ENCODE results near the gene BUD31.
"Not testable (repeated sequence)": the region's sequence is repeated elsewhere in the genome, so short reads cannot be mapped to it uniquely, and the experiment has no call there.

BUD31 gene

DNA sequence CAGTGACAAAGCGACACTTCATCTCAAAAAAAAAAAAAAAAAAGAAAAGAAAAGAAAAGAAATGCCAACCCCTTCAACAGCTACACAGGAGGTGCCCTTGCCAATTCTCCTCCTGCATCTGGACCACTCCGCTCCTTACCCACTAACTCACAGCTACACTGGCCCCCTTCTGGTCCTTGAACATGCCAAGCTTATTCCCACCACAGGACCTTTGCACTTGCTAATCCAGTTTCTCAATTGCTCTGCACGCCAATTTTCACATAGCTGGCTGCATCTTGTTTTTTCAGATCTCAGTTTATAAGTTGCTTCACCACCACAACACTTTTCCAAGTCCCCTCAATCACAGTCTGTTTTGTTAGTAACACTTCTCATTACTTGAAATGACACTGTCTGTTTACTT lies 5.9 kb upstream of the BUD31 start:
- DNase-seq = no peak

DNA sequence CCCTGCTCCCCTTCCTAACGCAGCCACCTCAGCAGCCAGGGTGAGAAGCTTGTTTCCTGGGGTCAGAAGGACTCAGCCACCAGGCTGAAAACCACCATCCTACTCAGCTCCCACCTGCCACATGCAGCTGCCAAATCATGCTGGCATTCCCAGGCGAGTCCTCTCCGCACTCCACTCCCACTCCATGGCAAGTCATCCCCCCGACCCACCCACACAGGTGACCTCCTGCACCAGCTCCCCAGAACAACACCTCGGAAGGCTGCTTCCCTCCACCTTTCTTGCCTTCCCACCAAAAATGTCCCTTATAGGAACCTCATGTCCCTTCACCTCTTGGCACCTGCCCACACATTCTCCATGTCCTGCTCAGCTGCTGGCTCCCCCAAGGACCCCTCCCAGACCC lies 5.0 kb upstream of the BUD31 start:
- no peak for DNase-seq

- no peak for DNase-seq
Observed at GRCh38 chr7:99404235-99404976, 4.4 kb upstream of the BUD31 start.

DNA sequence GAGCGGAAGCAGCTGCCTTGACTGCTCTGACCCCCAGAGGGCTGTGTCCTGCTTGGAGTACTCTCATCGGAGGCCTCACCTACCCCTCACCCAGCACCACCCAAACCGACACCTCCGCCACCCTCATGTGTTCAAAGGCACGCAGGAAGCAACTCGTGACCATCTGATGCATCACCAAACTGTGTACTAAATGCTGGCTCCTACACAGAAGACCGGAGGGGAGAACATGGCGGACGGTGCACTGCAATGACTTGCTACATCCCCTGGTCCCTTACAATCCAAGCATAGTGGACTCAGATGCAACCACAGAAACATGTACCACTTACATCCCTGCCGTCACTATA lies 3.8 kb upstream of the BUD31 start:
- DNase-seq = no peak

DNA sequence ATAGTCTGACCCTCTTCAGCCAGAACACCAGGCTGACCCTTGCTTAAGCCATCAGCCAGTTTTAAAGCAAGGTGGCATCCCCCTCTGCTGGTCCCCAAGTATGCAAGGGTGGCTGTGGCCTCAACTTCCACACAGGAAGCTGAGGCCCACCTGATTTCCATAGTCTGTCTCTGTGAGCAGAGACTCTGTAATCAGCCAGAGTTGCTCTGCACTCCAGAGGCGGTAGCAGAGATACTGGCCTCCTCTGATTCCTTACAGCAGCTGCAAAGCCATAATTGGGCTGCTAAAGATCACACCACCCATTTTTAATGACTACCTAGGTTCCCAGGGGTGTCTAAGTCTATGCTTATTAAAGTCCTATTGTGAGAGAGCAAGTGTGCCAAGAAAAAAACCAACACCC lies 2.2 kb upstream of the BUD31 start:
- DNase-seq = no peak

GRCh38 chr7:99407872-99408378 lies 844 bp upstream of the BUD31 start:
- DNase-seq = peak; percentile 20

DNA sequence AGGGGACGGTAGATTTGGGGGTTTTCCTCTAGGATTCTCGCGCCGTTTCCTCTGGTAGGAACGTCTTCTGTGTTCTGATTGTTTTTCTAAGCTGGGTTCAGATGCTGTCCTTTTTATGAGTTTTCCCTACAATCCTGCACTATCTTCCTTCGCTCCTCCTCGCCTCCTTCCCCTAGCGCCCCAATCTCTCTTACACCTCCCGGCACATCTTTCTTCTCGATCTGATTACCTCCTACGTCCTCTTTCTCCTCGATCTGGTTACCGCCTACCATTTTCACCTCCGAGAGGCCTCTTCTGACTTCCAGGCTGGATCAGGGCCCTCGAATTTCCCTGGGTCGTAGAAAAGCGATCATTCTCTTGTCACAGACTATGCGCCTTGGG lies 413 bp downstream of the BUD31 start:
- no peak for DNase-seq

DNA sequence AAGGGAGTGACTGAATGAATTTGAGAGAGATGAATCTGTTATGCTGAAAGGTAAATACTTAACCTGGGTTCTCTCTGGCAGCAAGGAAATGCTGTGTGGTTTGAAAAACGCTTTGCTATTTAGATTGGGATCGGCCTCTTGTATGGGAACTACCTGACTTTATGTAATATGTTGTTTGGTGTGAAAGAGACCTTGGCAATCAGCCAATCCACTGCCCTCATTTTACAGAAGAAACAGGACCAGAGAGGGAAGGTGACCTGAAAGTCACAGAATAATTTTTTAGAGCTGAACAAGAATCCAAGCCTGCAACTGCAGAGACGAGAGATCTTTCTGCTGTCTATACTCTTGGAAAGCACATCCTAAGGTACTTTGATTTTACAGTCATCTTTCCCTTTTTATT lies 1.0 kb downstream of the BUD31 start:
- peak; percentile 10 for DNase-seq

DNA sequence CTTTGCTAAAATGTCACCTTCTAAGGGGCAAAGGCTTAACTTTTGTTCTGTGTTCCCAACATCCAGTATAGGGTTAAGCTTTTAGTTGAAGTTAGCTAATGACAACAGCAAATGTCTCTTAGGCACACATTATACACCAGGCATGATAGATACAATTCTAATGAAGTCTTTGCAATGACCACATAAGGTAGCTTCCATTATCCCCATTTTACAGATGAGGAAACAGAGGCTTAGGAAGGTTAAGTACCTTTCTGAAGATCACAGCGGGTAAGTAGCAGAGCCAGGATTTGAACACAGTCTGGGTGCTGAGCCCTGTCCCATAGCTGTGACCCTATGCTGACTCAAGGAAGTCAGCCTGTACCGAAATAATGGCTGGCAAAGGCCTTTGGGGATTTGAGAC lies 1.9 kb downstream of the BUD31 start:
- no peak for DNase-seq

DNA sequence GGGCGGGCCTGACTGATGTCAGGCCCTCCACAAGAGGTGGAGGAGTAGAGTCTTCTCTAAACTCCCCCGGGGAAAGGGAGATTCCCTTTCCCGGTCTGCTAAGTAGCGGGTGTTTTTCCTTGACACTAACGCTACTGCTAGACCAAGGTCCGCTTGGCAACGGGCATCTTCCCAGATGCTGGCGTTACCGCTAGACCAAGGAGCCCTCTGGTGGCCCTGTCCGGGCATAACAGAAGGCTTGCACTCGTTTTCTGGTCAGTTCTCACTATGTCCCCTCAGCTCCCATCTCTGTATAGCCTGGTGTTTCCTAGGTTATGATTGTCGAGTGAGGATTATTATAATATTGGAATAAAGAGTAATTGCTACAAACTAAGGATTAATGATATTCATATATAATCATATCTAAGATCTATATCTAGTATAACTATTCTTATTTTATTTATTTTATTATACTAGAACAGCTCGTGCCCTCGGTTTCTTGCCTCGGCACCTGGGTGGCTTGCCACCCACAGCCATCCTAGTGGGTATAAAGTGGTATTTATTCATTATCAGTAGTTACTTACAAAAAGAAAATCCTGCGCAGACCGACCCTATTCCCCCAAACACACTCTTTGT lies 6.9 kb downstream of the BUD31 start:
- not testable (repeated sequence) for DNase-seq

DNA sequence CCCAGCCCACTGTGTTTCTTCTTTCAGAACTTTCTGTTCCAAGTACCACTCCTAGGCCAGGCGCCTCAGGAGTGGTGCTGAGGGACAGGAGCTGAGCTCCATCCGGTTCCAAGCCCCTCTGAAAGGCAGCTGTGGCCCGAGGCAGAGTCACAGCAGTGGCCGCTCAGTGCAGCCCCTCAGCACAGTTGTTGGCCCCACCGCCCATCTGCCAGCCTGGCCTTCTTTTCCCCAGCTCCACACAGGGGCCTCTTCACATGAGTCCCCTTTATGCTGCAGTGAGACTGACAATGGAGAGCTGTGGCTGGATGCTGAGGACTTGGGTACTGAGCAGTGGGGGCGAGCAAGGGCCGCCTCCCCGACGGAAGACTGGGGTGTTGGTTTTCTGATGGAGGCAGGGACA lies 9.5 kb downstream of the BUD31 start:
- no peak for DNase-seq

DNA sequence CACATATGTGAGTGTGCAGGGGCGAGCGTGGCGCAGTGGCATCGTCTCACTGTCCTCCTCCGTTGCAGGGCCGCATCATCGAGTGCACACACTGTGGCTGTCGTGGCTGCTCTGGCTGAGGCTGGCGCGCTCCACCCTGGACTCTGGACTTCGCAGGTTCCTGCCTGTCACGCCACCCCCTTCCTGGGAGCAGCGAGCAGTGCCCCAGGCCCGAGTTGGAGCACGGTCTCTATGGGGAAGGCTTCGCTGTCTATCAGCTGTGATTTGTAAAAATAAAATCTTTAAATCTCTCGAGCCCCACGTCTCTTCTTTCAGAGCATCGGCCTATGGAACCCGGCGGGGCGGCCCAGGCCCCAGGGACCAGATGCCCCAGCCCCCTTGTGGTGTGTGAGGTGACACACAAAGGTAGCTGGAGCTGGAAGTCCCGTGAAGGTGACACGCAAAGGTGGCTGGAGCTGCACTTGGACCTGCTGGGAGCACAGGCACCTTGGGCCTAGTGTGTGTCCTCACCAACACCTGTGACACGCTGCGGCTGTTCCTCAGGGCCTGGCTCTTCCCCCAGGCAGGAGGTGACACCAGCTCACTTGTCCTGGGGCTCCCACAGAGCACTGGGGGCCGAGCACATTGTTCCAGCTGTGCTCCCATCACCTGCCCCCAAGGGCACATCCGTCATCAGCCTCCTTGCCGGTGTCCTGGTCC lies 10.7 kb downstream of the BUD31 start:
- no peak for DNase-seq

- no peak for DNase-seq
Observed at GRCh38 chr7:99420213-99420612, 11.4 kb downstream of the BUD31 start.

GRCh38 chr7:99420986-99421385 lies 12.2 kb downstream of the BUD31 start:
- DNase-seq = no peak

DNA sequence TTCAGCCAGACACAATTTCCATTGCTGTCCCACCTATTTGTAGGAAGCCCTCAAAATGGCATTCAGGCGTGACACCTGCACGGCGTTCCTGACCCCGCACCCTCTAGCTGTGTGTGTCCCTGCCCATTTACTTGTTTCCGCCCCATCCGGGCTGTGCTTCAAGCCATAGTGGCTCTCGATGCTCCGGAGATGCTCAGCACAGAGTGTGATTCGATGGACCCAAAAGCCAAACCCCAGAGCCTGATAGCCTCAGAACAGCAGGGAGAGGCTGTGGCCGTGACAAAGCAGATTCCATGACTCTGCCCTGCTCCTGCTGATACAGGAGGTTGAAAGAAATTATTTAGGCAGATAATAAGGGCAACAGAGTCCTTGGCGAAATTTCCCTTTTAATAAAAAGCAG lies 13.4 kb downstream of the BUD31 start:
- DNase-seq = peak; percentile 65

DNA sequence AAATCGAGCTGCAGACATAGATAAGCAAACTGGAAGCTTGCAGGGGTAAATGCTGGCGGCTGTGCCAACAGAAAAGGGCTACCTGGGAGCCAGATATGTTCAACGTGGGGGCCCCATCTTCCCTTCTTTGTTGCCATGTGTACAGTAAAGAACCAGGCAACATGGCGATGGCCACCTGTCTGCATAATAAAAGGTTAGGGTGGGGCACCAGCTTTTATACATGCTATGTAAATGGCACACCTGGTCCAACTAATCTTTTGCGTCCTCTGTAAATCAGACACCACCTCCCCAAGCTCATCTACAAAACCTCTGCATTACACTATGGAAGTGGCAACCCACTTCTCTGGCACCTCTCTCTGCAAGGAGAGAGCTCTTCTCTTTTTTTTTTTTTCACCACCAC lies 13.9 kb downstream of the BUD31 start:
- DNase-seq = peak; percentile 69

GRCh38 chr7:99424932-99425730 lies 16.4 kb downstream of the BUD31 start:
- DNase-seq = no peak

DNA sequence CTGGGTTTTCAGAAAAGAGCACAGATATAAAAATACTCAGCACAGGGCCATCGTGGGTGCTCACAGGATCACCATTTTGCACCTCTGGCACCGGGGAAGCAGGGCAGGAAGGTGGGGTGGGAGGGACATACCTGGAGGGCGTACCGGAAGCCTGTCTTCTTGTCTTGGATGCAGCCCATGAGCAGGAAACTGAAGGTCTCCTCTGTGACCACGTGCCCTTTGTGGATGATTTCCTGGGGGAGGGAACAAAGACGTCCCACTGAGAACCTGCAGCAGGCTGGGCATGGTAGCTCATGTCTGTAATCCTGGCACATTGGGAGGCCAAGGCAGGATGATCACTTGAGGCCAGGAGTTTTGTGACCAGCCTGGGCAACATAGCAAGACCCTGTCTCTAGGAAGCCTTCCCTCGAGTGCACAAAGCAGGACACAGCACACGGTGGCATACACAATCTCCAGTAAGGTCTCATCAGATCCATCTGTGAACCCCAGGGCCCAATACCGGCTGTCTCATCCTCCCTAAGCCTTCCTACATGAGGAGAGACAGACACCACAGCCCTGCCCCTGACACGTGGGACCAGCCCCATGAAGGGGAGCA lies 20.3 kb downstream of the BUD31 start:
- DNase-seq = peak; percentile 5

DNA sequence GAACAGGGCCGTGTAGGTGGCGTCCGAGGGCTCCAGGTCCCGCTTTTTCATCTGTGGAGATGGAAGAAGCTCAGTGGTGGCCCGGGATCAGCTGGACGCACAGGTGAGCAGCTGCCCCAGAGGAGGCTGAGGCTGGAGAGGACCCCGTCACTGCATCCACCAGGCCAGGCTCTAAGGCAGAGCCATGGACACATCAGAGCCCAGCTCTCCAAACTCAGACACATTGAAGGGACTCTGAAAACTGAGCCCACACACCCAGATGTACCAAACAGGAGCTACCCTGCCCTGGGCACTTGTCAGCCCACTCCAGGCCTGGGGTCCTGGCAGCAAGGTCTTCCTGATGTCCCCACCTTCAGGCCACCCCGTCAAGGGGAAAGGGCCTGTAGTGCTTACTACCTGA lies 21.0 kb downstream of the BUD31 start:
- DNase-seq = no peak

DNA sequence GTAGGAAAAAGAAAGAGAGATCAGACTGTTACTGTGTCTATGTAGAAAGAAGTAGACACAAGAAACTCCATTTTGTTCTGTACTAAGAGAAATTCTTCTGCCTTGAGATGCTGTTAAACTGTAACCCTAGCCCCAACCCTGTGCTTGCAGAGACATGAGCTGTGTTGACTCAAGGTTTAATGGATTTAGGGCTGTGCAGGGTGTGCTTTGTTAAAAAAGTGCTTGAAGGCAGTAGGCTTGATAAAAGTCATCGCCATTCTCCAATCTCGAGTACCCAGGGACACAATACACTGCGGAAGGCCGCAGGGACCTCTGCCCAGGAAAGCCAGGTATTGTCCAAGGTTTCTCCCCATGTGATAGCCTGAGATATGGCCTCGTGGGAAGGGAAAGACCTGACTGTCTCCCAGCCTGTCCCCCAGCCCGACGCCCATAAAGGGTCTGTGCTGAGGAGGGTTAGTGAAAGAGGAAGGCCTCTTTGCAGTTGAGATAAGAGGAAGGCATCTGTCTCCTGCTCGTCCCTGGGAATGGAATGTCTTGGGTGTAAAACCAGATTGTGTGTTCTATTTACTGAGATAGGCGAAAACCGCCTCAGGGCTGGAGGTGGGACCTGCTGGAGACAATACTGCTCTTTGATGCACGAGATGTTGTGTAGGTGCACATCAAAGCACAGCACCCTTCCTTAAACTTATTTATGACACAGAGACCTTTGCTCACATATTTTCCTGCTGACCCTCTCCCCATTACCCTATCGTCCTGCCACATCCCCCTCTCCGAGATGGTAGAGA lies 23.2 kb downstream of the BUD31 start:
- DNase-seq = not testable (repeated sequence)

- DNase-seq = no peak
Observed at GRCh38 chr7:99433158-99433557, 24.4 kb downstream of the BUD31 start.

DNA sequence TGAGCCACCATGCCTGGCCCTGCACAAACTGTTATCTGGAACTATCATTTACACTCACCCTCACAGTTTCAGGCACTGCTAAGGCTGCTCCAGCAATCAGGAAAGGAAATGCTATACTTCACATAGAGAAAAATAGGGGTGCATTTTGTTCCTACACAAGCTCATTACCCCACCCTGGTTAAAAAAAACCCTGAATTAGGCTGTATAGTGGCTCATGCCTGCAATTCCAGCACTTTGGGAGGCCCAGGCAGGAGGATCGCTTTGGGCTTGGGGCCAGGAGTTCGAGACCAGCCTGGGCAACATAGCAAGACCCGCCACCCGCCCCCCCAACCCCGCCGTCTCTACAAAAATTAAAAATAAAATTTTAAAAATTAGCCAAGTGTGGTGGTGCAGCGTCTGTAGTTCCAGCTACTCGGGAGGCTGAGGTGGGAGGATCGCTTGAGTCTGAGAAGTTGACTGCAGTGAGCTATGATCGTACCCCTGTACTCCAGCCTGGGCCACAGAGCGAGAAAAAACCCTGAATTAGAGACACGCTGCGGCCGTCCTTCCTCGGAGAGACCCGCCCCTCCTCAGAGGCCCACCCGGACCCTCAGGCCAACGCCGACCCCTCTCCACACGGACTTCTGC lies 29.3 kb downstream of the BUD31 start:
- DNase-seq = no peak

Measured in NCI-H345 (cell line).